DMS79 (cell line): ENCODE data around the gene FAM20C.

Source experiments
- DNase-seq: peaks from one replicate; lab custom pipeline; 2025; lab: John Stamatoyannopoulos, UW

Gene FAM20C

DNA sequence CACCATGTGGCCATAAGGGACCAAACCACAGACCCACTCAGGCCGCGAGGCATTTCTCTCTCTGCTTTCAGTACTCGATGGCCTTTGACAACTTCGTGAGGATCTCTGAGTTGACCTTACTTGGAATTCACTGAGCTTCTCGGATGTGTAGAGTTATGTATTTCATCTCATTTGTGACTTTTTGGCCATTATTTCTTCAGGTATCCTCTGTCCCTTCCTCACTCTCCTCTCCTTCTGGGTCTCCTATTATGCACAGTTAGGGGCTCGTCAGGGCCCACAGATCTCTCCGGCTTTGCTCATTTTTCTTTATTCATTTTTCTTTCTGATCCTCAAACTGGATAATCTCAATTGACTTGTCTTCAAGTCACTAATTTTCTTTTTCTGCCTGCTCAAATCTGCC lies 81.0 kb downstream of the FAM20C start:
- no peak for DNase-seq

DNA sequence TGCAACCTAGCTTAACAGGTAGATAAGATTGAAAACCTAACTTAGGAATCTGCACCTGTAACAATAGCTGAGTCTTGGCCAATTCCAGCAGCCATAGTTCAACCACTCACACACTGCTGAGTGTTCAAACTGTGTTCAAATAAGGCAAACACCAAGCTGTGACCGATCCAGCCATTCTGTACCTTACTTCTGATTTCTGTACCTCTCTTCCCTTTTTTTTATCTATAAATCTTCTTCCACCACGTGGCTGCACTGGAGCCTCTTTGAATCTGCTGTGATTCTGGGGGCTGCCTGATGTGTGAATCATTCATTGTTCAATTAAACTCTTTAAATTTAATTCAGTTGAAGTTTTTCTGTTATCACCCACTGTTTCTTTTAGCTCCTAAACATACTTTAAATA lies 81.9 kb downstream of the FAM20C start:
- DNase-seq: no peak

DNA sequence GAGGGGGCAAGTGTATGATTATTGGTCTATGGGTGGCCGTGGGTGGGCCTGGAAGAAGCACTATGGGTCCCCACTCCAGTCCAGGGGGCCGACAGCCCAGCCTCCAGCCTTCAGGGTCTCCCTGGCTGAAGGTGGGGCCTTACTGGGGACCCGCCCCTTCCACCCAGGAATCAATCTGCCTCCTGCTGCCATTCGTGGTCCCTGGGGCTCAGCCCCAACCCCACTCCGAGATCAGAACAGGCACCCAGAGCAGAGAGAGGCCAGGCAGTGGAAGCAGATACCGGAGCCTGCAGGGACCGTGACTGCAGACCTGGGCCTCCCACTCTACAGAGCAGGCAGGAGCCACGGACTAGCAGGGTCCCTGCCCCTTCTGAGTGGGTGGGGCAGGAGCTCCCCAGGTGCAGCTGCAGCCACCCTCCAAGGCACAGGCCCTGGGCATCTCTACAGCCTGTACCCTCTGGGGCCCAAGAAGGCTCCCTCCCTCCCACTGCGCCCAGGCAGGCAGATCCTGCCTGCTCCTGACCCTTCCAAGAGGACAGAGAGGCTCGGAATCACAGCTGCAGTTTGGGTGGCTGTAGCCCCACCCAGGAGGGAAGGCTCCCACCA lies 84.0 kb downstream of the FAM20C start:
- no peak for DNase-seq

DNA sequence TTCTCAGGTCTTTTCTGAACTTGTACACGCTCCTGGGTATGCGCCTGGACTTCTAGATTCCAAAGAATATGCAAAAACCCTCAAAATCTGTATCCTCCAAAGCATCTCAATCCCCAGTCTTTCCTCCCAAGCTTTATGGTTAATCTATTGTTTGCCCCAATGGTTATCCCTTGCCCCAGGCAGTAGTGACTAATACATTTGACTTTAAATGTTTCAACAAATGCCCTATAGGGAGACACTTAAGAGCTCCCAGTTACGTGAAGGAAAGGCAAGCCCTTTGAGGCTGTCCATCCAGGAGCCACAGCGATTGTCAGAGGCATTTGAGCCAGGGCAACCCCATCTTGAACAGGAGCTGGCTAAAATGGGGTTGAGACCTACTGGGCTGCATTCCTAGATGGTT lies 84.9 kb downstream of the FAM20C start:
- DNase-seq: no peak

DNA sequence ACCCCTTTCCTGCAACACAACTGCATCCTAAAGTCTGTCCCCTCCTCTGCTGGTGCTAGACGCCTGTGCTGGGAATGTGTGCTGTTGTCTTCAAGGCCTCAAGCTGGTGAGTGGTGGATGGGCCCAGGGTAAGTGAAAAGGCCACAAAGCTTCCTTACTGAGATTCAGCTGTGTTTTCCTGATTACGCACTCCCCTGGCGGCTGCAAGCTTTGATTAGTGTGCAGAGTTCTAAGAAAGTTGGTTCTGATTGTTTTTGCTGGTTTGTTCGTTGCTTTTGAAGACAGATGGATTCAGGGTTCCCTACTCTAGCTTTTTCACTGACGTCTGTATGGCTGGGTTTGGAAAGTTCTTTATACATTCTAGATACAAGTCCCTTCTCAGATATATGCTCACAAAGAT lies 85.7 kb downstream of the FAM20C start:
- no peak for DNase-seq

DNA sequence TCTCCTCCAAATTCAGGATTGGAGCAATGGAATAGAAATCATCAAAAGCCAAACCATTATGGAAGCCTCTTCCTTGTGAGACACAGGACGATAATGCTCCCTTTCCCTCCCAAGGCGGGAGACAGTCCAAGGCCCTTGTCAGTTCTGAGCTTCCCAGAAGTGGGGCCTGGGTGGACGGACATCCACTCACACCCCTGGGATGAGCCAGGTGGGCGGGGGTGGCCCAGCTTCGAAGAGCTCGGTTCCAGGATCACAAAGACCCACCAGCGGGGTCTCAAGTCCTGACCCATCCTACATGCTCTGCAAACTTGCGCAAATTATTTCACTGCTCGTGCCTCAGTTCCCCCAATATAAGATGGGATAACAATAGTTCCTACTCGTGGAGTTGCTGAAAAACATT lies 87.5 kb downstream of the FAM20C start:
- no peak for DNase-seq

DNA sequence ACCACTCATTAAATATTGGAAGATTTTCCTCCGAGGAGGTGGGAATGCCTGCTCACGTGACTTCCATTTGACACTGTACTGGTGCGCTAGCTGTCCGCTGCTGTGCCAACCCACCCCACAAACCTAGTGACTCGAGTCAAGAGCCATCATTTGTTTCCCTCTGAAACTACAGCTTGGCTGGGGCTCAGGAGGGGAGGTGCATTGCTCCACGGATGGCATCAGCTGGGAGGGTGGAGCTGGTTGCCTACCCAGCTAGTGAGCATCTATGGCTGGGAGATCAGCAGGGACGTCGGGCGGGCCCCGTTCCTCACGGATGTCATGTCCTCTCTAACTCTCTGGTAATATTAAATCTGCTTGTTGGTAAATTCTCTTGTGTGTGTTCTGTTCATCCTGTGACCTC lies 88.1 kb downstream of the FAM20C start:
- DNase-seq: no peak

DNA sequence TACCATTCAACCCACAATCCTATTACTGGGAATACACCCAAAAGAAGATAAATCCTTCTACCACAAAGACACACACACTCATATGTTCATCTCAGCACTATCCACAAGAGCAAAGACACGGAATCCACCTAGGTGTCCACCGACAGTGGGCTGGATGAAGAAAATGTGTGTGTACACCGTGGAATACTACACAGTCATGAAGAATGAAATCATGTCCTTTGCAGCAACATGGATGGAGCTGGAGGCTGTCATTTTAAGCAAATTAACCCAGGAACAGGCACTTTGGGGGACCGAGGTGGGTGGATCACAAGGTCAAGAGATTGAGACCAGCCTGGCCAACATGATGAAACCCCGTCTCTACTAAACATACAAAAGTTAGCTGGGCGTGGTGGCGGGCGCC lies 89.3 kb downstream of the FAM20C start:
- no peak for DNase-seq

DNA sequence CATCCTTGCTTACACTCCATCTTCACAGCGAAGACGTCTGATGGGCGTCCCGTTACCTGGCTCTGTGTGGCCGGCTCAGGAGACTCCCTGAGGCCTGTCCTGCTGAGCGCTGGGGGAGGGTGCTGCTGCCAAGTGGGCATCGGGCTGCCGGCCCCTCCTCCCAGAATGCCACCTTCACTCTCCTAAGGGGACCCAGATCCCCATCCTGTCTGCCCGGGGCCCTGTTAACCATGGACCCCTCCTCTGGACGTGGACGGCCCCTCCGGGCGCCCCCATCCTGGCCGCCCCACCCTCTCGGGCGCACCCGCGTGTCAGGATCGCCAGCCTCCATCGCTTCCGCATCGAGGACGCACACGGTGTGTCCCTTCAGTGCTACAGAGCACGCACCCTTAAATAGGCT lies 90.2 kb downstream of the FAM20C start:
- no peak for DNase-seq

DNA sequence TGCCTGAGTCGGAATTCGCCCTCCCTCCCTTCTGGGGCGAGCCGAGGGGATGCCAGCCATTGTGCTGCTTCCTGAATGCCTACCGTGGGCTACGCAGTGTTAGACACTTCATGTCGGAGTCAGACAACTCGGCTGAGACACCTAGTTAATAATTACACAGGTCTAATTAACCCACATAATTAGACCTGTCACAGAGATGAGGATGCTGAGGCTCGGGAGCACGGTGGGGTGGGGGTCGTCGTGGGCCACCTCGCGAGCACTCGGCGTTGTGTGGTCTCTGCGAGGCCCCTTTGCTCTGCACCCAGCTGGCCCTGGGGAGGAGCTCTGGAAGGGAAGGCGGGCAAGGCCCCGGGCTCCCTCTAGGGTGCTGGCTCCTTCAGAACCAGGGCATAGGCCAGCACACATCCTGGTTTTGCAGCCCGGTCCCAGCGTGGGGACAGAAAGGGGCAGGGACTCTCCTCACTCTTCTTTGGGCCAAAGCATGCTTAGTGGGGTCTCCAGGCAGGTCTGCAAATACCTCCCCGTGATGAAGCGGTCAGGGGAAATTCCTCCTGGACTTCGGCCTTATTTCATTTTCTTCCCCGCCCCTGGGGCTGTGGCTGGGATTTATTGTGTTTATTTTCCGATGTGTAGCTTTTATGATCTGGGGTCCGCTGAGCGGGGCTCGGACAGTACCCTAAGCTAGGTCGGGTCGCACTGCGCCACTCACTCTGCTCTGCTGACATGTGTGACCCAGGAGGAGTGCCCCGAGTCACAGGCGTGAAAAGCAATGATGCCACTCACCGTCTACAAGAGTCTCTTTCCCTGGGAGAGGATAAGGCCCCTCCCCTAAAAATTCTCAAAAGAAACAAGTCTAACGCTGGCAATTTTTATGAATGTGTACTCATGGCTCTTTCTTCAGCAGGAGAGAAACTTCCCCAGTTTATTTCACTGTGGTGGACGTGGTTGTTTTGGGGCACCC lies 92.7 kb downstream of the FAM20C start:
- DNase-seq: no peak

DNA sequence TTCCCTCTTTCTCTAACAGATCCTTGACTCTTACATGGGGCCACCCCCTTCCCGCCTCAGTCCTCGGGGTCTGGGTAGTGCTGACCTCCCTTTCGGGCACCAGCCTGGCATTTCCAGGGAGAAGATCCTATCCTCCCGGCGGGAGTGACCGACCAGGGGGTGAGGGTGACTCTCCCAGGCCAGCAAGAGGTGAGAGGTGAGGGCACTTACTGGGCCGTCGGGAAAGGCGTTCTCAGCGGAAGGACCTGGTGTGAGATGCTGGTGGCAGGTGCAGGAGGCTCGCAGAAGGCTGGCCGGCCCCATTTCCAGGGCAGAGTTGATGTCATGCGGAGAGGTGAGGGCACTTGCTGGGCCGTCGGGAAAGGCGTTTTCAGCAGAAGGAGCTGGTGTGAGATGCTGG lies 93.4 kb downstream of the FAM20C start:
- DNase-seq: no peak

DNA sequence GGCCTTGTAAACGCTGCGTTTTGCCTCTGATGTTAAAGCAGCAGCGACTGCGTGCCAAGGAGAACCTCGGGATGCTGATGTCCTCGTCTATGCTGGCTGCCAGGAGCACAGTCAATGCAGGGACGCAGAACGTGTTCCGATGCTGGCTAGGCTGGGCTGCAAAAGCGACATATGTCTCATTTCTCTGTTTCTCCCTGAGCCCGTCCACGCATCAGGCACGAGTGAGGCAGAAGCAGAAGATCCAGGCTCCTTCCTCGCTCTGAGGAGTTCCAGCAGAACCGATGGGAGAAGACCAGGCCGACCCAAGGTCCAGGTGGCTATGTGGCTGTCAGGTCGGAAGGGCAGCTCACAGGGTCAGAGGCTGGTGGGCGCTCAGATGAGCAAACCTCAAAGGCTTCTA lies 93.9 kb downstream of the FAM20C start:
- no peak for DNase-seq

DNA sequence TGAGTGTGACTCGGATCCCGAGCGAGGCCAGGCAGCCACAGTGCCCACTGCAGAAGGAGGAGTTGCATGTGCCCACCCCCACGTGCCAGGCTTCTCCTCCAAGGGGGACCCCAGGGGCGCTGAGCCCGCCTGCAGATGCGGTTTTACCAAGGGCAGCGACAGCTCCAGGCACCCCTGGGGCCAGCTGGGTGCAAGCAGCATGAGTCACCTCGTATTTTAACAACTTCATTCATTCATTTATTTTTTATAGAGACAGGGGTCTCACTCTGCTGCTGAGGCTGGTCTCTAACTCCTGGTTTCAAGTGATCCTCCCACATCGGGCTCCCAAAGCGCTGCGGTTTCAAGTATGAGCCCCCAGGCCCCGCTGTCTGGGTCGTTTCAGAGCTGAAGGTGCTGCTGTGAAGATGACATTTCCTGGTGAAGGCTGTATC lies 96.3 kb downstream of the FAM20C start:
- no peak for DNase-seq

DNA sequence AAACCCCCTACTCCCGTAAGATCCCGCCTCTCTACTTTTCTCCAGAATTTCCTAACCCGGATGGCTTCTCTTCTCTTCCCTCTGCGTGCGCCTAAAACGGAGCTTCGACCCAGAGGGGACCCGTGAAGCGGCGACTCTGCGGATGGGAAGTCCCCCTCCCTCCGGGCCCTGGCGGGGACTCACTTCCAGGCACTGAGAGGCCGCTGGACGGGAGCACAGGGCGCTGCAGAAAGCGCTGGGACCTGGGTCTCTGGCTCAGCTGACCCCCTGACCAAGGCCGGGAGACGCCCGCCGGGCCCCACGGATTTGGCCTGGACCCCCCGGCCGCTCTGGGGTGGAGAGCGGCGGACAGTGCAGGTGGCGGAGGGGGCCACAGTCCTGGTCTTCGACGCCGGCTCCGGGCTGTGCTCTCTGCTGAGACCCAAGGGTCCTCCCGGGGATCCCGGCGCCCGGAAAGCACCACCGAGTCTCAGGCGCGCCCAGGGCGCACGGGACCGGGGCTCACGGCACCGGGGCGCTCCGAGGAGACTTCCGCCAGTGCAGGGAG lies 96.9 kb downstream of the FAM20C start:
- DNase-seq: no peak

DNA sequence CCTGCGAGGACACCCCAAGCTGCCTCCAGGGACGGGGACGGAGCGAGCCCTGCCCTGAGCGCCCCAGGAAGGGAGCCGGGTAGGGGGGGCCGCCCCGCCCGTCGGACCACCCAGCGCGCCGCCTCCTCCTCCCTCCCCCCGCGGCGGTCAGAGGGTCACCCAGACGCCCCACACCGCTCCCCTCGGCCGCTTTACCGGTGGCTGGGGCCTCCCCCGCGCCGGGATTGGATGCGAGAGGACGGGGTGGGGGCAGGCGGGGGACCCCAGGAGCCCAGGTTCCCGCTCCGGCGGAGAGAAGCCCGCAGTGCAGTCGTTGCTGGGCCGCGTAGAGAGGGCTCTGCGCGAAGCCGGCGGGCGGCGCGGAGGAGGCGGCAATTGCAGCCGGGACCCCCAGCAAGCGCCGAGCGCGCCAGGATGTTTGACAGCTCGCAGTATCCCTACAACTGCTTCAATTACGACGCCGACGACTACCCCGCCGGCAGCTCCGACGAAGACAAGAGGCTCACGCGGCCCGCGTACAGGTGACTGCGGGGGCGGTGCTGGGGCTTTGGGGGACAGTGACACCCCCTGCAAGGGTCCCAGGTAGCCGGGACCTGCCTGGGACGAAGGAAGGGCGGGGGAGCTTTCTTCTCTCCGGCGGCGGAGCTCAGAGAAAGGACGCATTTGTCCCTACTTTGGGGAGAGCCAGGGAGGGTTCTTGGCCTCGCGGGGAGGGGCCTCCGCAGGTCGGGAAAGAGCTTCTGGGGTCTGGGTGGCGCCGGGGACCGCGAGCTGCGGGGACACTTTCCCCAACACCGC lies 97.6 kb downstream of the FAM20C start, which contains the start of gene FOXL3:
TSS of gene FOXL3 (plus strand) at position 415 of the 798 bp plus-strand sequence. CDS start at position 415, 0 bp downstream.
- no peak for DNase-seq

DNA sequence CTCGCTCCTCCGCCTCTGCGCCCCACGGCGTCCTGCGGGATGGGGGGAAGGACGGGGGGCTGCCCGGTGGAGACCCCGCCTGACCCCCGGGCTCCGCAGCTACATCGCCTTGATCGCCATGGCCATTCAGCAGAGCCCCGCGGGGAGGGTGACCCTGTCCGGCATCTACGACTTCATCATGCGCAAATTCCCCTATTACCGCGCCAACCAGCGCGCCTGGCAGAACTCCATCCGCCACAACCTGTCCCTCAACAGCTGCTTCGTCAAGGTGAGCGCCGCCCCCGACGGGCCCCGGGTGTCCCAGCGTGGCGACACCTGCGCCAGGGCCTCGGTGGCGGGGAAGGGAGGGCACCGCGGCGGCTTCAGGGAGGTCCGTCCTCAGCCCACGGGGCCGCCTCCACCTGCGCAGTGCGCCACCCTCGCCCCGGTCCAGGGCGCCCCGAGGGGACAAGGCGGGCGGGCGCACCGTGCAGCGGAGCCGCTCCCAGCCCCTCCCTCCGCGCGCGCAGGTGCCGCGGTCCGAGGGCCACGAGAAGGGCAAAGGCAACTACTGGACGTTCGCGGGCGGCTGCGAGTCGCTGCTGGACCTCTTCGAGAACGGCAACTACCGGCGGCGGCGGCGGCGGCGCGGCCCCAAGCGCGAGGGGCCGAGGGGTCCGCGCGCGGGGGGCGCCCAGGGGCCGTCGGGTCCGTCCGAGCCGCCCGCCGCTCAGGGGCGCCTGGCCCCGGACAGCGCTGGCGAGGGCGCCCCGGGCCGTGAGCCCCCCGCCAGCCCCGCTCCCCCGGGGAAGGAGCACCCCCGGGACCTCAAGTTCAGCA lies 98.4 kb downstream of the FAM20C start:
- no peak for DNase-seq

DNA sequence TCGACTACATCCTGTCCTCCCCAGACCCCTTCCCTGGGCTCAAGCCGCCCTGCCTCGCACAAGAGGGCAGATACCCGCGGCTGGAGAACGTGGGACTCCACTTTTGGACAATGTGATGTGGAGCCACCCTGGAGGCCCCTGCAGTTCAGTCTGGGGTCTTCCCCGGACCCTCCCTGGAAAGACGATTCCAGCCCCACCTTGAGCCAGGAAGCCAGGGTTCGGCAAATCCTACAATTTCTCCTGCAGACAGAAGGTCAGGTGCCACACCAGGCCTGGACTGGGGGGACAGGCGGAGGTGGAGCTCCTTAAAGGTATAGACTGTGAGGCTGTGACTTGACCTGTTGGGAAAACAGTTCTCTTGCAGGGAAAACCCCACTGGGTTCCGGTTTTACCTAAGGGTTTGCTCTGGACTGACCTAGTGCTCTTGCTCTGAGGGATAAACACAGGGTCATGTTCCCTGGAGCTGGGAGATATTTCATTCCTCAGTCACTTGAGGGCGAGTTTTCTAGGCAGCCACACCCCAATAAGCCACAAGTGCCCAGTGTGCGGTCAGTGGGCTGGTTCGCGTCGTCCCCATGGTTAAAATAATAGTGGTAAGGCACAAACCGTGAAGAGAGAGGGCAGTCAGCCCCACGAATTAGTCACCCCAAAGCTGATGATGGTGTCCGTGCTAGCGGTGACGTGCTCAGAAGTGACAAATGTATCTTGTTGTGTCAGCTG lies 99.2 kb downstream of the FAM20C start:
- DNase-seq: no peak

DNA sequence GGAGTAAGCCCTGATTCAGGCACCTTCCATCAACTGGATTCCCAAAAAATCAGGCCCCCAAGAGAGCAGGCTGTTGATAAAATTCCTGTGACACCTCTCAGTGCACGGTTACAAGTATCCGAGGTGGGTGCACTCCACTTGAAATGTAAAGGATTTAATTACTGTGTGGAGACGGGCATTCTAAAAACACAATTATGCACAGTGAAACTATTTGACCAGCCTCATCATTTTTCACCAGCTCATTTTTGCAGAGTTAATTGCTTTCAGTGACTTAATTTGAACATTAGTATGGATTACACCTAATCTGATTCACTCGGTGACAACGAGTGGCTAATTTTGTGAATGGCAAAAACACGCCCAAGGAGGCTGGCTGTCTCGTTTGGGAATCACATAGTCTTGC lies 99.9 kb downstream of the FAM20C start:
- no peak for DNase-seq

DNA sequence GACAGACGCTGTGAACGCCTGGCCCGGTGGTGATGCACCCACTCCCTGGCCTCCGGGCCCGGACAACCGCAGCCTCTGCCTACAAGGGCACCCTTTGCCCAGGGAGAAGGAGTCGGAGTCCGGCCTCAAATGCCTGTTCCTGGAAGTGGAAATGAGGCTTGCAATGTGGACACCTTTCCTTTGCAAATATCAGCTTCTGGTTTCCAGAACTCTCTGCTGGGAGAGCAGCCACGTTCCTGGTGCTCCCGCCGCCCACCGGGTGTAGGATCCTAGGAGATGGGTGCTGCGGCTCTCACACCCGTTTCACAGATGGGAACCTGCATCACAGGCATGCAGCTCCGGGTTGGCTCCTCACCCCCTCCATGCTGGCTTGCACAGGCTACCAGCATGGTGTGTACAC lies 100.5 kb downstream of the FAM20C start:
- DNase-seq: no peak

DNA sequence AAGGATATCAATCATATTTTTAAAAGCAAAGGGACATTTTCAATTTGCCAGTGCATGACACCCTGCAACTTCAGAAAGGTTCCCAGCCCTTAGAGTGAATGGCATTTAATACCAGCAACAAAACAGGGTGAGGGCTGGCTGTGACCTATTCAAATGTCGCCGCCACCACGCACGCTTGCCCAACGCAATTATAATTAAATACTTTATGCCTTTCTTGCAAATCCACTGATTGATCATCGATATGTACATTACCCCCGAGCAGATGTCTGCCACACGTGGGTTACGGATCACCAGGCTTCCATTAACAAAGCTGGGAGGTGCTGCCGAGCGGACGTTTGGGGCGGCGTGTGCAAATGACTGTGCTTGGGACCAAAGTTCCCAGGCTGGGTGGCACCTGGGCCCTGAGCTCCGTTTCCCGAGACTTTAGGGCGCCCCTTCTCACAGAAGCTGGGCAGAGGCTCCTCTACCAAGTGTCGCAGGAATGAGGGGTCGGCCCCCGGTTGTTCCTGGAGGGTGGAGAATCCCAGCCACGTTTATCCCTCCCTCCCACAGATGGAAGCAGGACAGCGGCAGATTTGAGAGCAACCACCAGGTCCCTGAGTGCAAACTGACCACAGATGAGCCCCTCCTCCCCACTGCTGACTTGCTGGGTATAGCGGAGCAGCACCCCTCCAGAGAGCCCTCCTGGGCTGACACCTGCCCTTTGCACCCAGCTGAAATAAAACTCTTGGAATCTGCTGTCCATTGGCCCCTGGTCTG lies 101.5 kb downstream of the FAM20C start:
- DNase-seq: no peak
